ENCODE measurements around the gene ECHDC1. TPM values are rescaled to one million over a fixed set of nuclear protein-coding genes. Genes with fewer than 3 reads are reported as not detected.

Gene ECHDC1
- total and polyA plus RNA-seq, 12 donors: 25.0 to 98.7 (median 38.4) TPM

- DNase-seq: no peak
- no peaks in the 10 kb centered on the region for H3K9me3 ChIP-seq (replicated peaks in 1 of 3)
- H3K4me1 ChIP-seq (replicated peaks in 1 of 2): peaks cover 0 to 6% of the 10 kb centered on the region in 2 donors
- TF ChIP-seq CTCF (IDR thresholded peaks at IDR 0.05): no peak
- no peak for TF ChIP-seq POLR2A (IDR thresholded peaks at IDR 0.05)
- no peak overlapping the region for H3K4me3 ChIP-seq
- no peak overlapping the region for H3K27ac ChIP-seq
- intact Hi-C loops (cut with DNase I): no loop called here
- H3K27me3 ChIP-seq: no peaks in the 10 kb centered on the region
- 90 to 98% (median 94%) methylated on average over 4 of the region's 4 CpGs for WGBS, 4 donors
- H3K36me3 ChIP-seq (replicated peaks in 1 of 2): no peaks in the 10 kb centered on the region
Observed at GRCh38 chr6:127297502-127298070, 45.8 kb downstream of the ECHDC1 start.

- Histone ChIP-seq H3K4me1 (replicated peaks in 1 of 2) (peaks cover 0 to 10% of the 10 kb centered on the region in 2 donors), H3K4me3 (no peak overlapping the region), H3K27ac (no peak overlapping the region), H3K27me3 (no peaks in the 10 kb centered on the region), H3K36me3 (replicated peaks in 1 of 2) (peaks cover 0 to 20% of the 10 kb centered on the region in 2 donors), H3K9me3 (replicated peaks in 1 of 3) (no peaks in the 10 kb centered on the region)
- DNase-seq: no peak
- WGBS, 4 donors: 65 to 84% (median 79%) methylated on average over 5 of the region's 5 CpGs
- intact Hi-C loops (cut with DNase I): no loop called here
- TF ChIP-seq CTCF (IDR thresholded peaks at IDR 0.05) (no peak), POLR2A (IDR thresholded peaks at IDR 0.05) (no peak)
Observed at GRCh38 chr6:127291495-127291894, 51.9 kb downstream of the ECHDC1 start.

GRCh38 chr6:127290391-127291265, 52.8 kb downstream of the ECHDC1 start:
- WGBS, 4 donors: 75 to 90% (median 87%) methylated on average over 4 of the region's 4 CpGs

More at GRCh38 chr6:127290391-127291265, 52.8 kb downstream of the ECHDC1 start:
- no peaks in the 10 kb centered on the region for H3K9me3 ChIP-seq (replicated peaks in 1 of 3)
- no peak overlapping the region for H3K27ac ChIP-seq
- H3K36me3 ChIP-seq (replicated peaks in 1 of 2): peaks cover 0 to 28% of the 10 kb centered on the region in 2 donors
- H3K4me3 ChIP-seq: no peak overlapping the region
- intact Hi-C loops (cut with DNase I): no loop called here
- peaks cover 0 to 10% of the 10 kb centered on the region in 2 donors for H3K4me1 ChIP-seq (replicated peaks in 1 of 2)
- DNase-seq: no peak
- TF ChIP-seq CTCF (IDR thresholded peaks at IDR 0.05): no peak
- TF ChIP-seq POLR2A (IDR thresholded peaks at IDR 0.05): no peak
- H3K27me3 ChIP-seq: no peaks in the 10 kb centered on the region
